ENCODE measurements around the gene CT47C1.

Gene CT47C1

DNA sequence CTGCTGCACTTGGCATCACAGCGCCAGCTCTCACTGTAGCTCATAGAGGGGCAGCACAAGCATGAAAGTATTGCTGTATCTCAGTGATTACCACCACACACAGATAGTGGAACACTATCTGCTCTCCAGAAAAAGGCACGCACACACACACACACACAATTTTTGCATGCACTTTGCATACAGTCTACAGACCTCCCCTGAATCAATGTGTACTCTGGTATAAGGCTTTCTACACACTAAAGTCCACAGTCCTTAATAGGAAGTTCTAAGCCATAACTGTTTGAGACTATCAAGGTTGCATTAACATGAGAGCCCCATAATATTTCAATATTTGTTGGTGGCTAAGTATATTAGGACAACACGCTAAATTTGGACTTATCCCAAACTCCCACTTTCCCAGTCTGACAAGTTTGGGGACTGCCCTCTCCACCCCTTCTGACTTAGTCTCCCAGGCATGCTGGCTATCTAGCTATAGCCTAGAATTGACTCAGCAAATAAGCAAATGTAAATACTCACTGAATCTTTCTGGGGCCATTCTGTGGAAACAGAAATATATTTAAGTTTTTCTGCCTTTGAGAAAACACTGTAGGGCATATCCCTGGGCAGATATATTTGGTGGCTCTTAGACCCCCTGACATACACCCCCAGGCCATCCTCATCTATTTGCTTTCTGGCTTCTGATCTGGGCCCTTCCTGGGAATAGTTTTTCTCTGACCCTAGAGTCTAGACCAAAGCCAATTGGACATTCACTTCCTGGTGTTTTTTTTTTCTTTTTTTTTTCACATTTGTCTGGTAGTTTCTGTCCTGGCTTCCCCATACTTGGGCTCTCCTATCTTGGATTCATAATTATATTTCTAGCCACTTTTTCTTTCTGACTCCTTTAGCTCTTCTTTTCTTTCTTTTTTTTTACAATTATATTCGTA, 36.4 kb upstream of the CT47C1 start:
- H3K4me1 ChIP-seq, result no peaks in the 10 kb centered on the region
- DNase-seq, result no peak
- H3K9me3 ChIP-seq, result no peaks in the 10 kb centered on the region

GRCh38 chrX:119040432-119040831, 32.4 kb upstream of the CT47C1 start:
- no peak for DNase-seq
- no peaks in the 10 kb centered on the region for H3K27me3 ChIP-seq
- no peaks in the 10 kb centered on the region for H3K36me3 ChIP-seq
- H3K4me1 ChIP-seq, result no peaks in the 10 kb centered on the region
- no peak overlapping the region for H3K4me3 ChIP-seq (ENCODE audit: low read depth, low read length)
- TF ChIP-seq CTCF (IDR thresholded peaks at IDR 0.05; ENCODE audit: low read depth, low read length), result no peak
- H3K9me3 ChIP-seq, result no peaks in the 10 kb centered on the region

More for the DNA sequence above, 36.4 kb upstream of the CT47C1 start:
- Histone ChIP-seq H3K4me3 (ENCODE audit: low read depth, low read length) (no peak overlapping the region), H3K36me3 (no peaks in the 10 kb centered on the region), H3K27me3 (no peaks in the 10 kb centered on the region)
- no peak for TF ChIP-seq CTCF (IDR thresholded peaks at IDR 0.05; ENCODE audit: low read depth, low read length)

DNA sequence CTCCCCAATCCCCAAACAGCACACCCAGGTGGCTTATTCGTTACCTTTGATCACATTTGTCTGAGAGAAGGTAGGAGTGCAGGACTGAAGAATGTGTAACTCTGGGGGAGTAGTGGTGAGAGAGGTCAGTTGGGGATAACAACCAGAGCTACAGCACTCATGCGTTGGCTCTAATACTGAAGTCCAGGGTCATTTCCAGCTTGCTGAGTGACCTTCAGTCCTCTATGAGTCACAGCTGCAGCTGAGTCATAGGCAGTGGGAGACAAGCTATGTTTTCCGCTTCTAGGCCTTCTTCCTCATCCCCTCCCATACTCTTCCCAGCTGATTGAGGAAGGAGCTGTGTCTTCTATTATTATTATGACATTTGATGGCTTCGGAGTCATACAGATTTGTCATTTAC, 31.6 kb upstream of the CT47C1 start:
- Histone ChIP-seq H3K4me3 (ENCODE audit: low read depth, low read length) (no peak overlapping the region), H3K4me1 (no peaks in the 10 kb centered on the region), H3K36me3 (no peaks in the 10 kb centered on the region), H3K9me3 (no peaks in the 10 kb centered on the region), H3K27me3 (no peaks in the 10 kb centered on the region)
- peak; percentile 7 for DNase-seq
- no peak for TF ChIP-seq CTCF (IDR thresholded peaks at IDR 0.05; ENCODE audit: low read depth, low read length)

DNA sequence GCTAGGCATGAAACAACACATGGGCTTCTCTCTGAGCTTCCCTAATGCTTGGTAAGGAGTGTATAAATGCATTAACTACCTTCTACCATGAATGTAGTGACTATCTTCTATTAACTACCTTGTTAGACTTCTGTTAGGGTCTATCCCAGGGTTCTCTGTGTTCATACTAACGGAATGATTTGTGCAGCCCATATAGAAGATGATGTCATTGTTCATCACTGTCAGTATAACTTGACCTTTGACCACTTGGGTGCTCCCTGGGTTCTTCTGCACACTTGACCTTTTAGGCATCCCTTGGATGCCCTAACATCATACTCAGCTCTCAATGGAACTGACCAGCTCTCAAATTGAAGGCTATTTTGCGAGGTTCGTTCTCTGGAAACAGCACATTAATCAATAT, 30.8 kb upstream of the CT47C1 start:
- TF ChIP-seq CTCF (IDR thresholded peaks at IDR 0.05; ENCODE audit: low read depth, low read length), result no peak

GRCh38 chrX:119042996-119043395, 29.8 kb upstream of the CT47C1 start:
- Histone ChIP-seq H3K27me3 (no peaks in the 10 kb centered on the region), H3K9me3 (no peaks in the 10 kb centered on the region), H3K36me3 (no peaks in the 10 kb centered on the region), H3K4me1 (no peaks in the 10 kb centered on the region), H3K4me3 (ENCODE audit: low read depth, low read length) (no peak overlapping the region)
- DNase-seq, result no peak
- TF ChIP-seq CTCF (IDR thresholded peaks at IDR 0.05; ENCODE audit: low read depth, low read length), result no peak

More for the DNA sequence above, 30.8 kb upstream of the CT47C1 start:
- H3K9me3 ChIP-seq, result no peaks in the 10 kb centered on the region
- DNase-seq, result no peak
- H3K4me3 ChIP-seq (ENCODE audit: low read depth, low read length), result no peak overlapping the region
- no peaks in the 10 kb centered on the region for H3K27me3 ChIP-seq
- no peaks in the 10 kb centered on the region for H3K36me3 ChIP-seq
- no peaks in the 10 kb centered on the region for H3K4me1 ChIP-seq

DNA sequence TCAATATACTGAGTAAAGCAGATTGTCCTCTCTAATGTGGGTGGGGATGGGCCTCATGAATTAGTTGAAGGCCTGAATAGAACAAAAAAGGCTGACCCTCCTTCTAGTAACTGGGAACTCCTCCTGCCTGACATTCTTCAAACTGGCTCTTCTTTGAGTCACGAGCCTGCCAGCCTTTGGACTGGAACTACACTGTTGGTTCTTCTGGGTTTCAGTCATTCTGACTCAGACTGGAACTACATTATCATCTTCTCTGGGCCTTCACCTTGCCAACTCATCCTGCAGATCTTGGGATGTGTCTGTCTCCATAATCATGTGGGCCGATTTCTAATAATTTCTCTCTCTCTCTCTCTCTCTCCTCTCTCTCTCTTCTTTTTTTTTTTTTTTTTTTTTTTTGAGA, 26.9 kb upstream of the CT47C1 start:
- DNase-seq, result no peak
- H3K36me3 ChIP-seq, result no peaks in the 10 kb centered on the region
- TF ChIP-seq CTCF (IDR thresholded peaks at IDR 0.05; ENCODE audit: low read depth, low read length), result no peak
- H3K9me3 ChIP-seq, result no peaks in the 10 kb centered on the region
- no peaks in the 10 kb centered on the region for H3K4me1 ChIP-seq
- no peaks in the 10 kb centered on the region for H3K27me3 ChIP-seq
- H3K4me3 ChIP-seq (ENCODE audit: low read depth, low read length), result no peak overlapping the region
